GM12864 (cell line): ENCODE measurements around the gene POLR3B.
"Not testable (repeated sequence)": the region's sequence is repeated elsewhere in the genome, so short reads cannot be mapped to it uniquely, and the experiment has no call there.

Experiments
- DNase-seq: peaks from one replicate; pipeline ENCODE4 v3.0.0-alpha.2; 2011; ENCODE audit warnings: low read depth
- H3K4me3 ChIP-seq: 2 replicates; pipeline ENCODE4 v1.5.1; 2011; ENCODE audit warnings: mild to moderate bottlenecking, low read depth, low read length, control low read depth
- CTCF ChIP-seq: IDR thresholded peaks from 2 replicates; pipeline ENCODE4 v1.5.1; 2011; ENCODE audit warnings: low read depth, mild to moderate bottlenecking, moderate library complexity, low read length, control low read depth, inconsistent platforms; ENCODE audit errors: missing control alignments

The POLR3B gene

GRCh38 chr12:106455111-106455510 lies 97.6 kb downstream of the POLR3B start:
- no peak overlapping the region for H3K4me3 ChIP-seq
- TF ChIP-seq CTCF, result no peak
- no peak for DNase-seq

- DNase-seq, result no peak
- TF ChIP-seq CTCF, result no peak
- H3K4me3 ChIP-seq, result no peak overlapping the region
These were observed 101.6 kb downstream of the POLR3B start for GRCh38 chr12:106459124-106459523.

- no peak for TF ChIP-seq CTCF
- DNase-seq, result no peak
- no peak overlapping the region for H3K4me3 ChIP-seq
These were observed 102.0 kb downstream of the POLR3B start for GRCh38 chr12:106459534-106459933.

GRCh38 chr12:106461730-106462129 lies 104.2 kb downstream of the POLR3B start:
- DNase-seq, result no peak
- no peak overlapping the region for H3K4me3 ChIP-seq
- TF ChIP-seq CTCF, result no peak

- not testable (repeated sequence) for H3K4me3 ChIP-seq, DNase-seq
These were observed 108.1 kb downstream of the POLR3B start for GRCh38 chr12:106465605-106466004.

GRCh38 chr12:106475662-106476061 lies 118.1 kb downstream of the POLR3B start:
- not testable (repeated sequence) for H3K4me3 ChIP-seq, DNase-seq

GRCh38 chr12:106477627-106478026 lies 120.1 kb downstream of the POLR3B start:
- H3K4me3 ChIP-seq, DNase-seq: not testable (repeated sequence)

- DNase-seq, result no peak
- no peak overlapping the region for H3K4me3 ChIP-seq
- no peak for TF ChIP-seq CTCF
These were observed 122.7 kb downstream of the POLR3B start for GRCh38 chr12:106480251-106480650.

GRCh38 chr12:106481246-106481645 lies 123.7 kb downstream of the POLR3B start:
- TF ChIP-seq CTCF, result no peak
- no peak for DNase-seq
- no peak overlapping the region for H3K4me3 ChIP-seq
